ENCODE data around the gene NXF1.
A peak's percentile ranks its signal among the peaks of the same experiment; 100 is the strongest.

NXF1 gene

GRCh38 chr11:62805961-62806441 is 761 bp upstream of the NXF1 start:
- TF ChIP-seq ZNF548 (tag by site-specific recombination; IDR thresholded peaks at IDR 0.05) (no peak), OSR2 (tag by site-specific recombination; IDR thresholded peaks at IDR 0.05) (no peak), GFI1B (tag by site-specific recombination; IDR thresholded peaks at IDR 0.05) (no peak), TSHZ1 (tag by site-specific recombination; IDR thresholded peaks at IDR 0.05; ENCODE audit: borderline replicate concordance) (no peak), PATZ1 (tag by site-specific recombination; IDR thresholded peaks at IDR 0.05) (no peak)
- ChIA-PET POLR2A (interaction anchor here (0.5 to 3.5 kb wide), 19 partner anchors 10 to 161 kb away, joined by 3 to 25 read pairs (median 6); partner anchors contain the start of genes C11orf98, CSKMT, HNRNPUL2 and POLR2G), CTCF (interaction anchor here (0.7 kb wide), 1 partner anchor 28 kb away, joined by 4 read pairs; no protein-coding TSS in a partner anchor)
- H3K27ac ChIP-seq (ENCODE audit: extremely low read depth, low read depth, low read length), result no peak overlapping the region; the same call in 1 of the 2 replicates
- H3K36me3 ChIP-seq (ENCODE audit: control insufficient read depth in 2 of 2, insufficient read depth in 1 of 2, low read length in 2 of 2), result peaks cover 13 to 34% of the 10 kb centered on the region in 2 experiments
- H3K9me3 ChIP-seq (ENCODE audit: control insufficient read depth, insufficient read depth, low read depth, low read length), result no peaks in the 10 kb centered on the region
- H3K4me3 ChIP-seq (ENCODE audit: low read depth, low read length), result peak overlapping the region; percentile 84
- H3K4me1 ChIP-seq (ENCODE audit: control insufficient read depth, insufficient read depth, low read length), result no peaks in the 10 kb centered on the region

- no peaks in the 10 kb centered on the region for H3K9me3 ChIP-seq (ENCODE audit: control insufficient read depth, insufficient read depth, low read depth, low read length)
- no peaks in the 10 kb centered on the region for H3K4me1 ChIP-seq (ENCODE audit: control insufficient read depth, insufficient read depth, low read length)
- peak overlapping the region; percentile 63 for H3K27ac ChIP-seq (ENCODE audit: extremely low read depth, low read depth, low read length)
- peak overlapping the region; percentile 84 for H3K4me3 ChIP-seq (ENCODE audit: low read depth, low read length)
- CTCF ChIA-PET, result interaction anchor here (0.8 to 1.7 kb wide), 5 partner anchors 10 to 124 kb away, joined by 3 to 5 read pairs (median 3); no protein-coding TSS in a partner anchor
- H3K36me3 ChIP-seq (ENCODE audit: control insufficient read depth in 2 of 2, insufficient read depth in 1 of 2, low read length in 2 of 2), result peaks cover 17 to 47% of the 10 kb centered on the region in 2 experiments
- TF ChIP-seq PRDM10 (tag by site-specific recombination; IDR thresholded peaks at IDR 0.05) (no peak), HOXC10 (CRISPR knock-in tag; IDR thresholded peaks at IDR 0.05) (no peak), ZNF776 (tag by site-specific recombination; IDR thresholded peaks at IDR 0.05; ENCODE audit: borderline replicate concordance) (no peak), PRDM1 (tag by site-specific recombination; IDR thresholded peaks at IDR 0.05) (peak; percentile 84), ZBTB6 (tag by site-specific recombination; IDR thresholded peaks at IDR 0.05) (no peak), ZNF449 (tag by site-specific recombination; IDR thresholded peaks at IDR 0.05) (no peak), ZNF214 (tag by site-specific recombination; IDR thresholded peaks at IDR 0.05; ENCODE audit: borderline replicate concordance) (no peak), ZNF660 (tag by site-specific recombination; IDR thresholded peaks at IDR 0.05) (peak; percentile 6; the same call in 1 of the 2 replicates), ZNF335 (tag by site-specific recombination; conservative IDR thresholded peaks at IDR 0.05) (peak; percentile 45; the same call in 1 of the 2 replicates), ZBTB48 (tag by site-specific recombination; IDR thresholded peaks at IDR 0.05) (peak; percentile 89), ZNF426 (tag by site-specific recombination; IDR thresholded peaks at IDR 0.05) (no peak)
- POLR2A ChIA-PET, result interaction anchor here (0.8 to 3.0 kb wide), 16 partner anchors 8 to 85 kb away, joined by 3 to 11 read pairs (median 4); partner anchors contain the start of genes HNRNPUL2, STX5, TEX54 and TMEM179B
Measured at GRCh38 chr11:62804310-62805075, 747 bp downstream of the NXF1 start.

All from HEK293 (cell line).